ENCODE data around the gene LMCD1. TPM values are rescaled to one million over a fixed set of nuclear protein-coding genes. Genes with fewer than 3 reads are reported as not detected.

LMCD1 gene
- total RNA-seq, 1 donor = 95.0 TPM

GRCh38 chr3:8596321-8597218 lies 94.9 kb downstream of the LMCD1 start:
- no peak overlapping the region for H3K4me3 ChIP-seq (ENCODE audit: low read depth, low read length)
- no peak for DNase-seq (ENCODE audit: low read depth)
- TF ChIP-seq CTCF (IDR thresholded peaks at IDR 0.05; ENCODE audit: insufficient read depth, low read depth, low read length) = no peak

- peak; percentile 66 for DNase-seq (ENCODE audit: low read depth)
- no peak overlapping the region for H3K4me3 ChIP-seq (ENCODE audit: low read depth, low read length)
- no peak for TF ChIP-seq CTCF (IDR thresholded peaks at IDR 0.05; ENCODE audit: insufficient read depth, low read depth, low read length)
Measured at GRCh38 chr3:8597219-8597853, 95.7 kb downstream of the LMCD1 start.

- TF ChIP-seq CTCF (IDR thresholded peaks at IDR 0.05; ENCODE audit: insufficient read depth, low read depth, low read length) = no peak
- DNase-seq (ENCODE audit: low read depth) = no peak
- H3K4me3 ChIP-seq (ENCODE audit: low read depth, low read length) = no peak overlapping the region
Measured at GRCh38 chr3:8599146-8599545, 97.5 kb downstream of the LMCD1 start.

- no peak overlapping the region for H3K4me3 ChIP-seq (ENCODE audit: low read depth, low read length)
- no peak for TF ChIP-seq CTCF (IDR thresholded peaks at IDR 0.05; ENCODE audit: insufficient read depth, low read depth, low read length)
- no peak for DNase-seq (ENCODE audit: low read depth)
Measured at GRCh38 chr3:8600457-8600856, 98.8 kb downstream of the LMCD1 start.

GRCh38 chr3:8603115-8603710 lies 101.6 kb downstream of the LMCD1 start:
- DNase-seq (ENCODE audit: low read depth) = no peak
- no peak overlapping the region for H3K4me3 ChIP-seq (ENCODE audit: low read depth, low read length)
- no peak for TF ChIP-seq CTCF (IDR thresholded peaks at IDR 0.05; ENCODE audit: insufficient read depth, low read depth, low read length)

GRCh38 chr3:8604006-8604405 lies 102.4 kb downstream of the LMCD1 start:
- TF ChIP-seq CTCF (IDR thresholded peaks at IDR 0.05; ENCODE audit: insufficient read depth, low read depth, low read length) = no peak
- no peak overlapping the region for H3K4me3 ChIP-seq (ENCODE audit: low read depth, low read length)
- DNase-seq (ENCODE audit: low read depth) = no peak

Measured in fibroblast of villous mesenchyme (primary cell).